ENCODE results near the gene MORN1.

The MORN1 gene

DNA sequence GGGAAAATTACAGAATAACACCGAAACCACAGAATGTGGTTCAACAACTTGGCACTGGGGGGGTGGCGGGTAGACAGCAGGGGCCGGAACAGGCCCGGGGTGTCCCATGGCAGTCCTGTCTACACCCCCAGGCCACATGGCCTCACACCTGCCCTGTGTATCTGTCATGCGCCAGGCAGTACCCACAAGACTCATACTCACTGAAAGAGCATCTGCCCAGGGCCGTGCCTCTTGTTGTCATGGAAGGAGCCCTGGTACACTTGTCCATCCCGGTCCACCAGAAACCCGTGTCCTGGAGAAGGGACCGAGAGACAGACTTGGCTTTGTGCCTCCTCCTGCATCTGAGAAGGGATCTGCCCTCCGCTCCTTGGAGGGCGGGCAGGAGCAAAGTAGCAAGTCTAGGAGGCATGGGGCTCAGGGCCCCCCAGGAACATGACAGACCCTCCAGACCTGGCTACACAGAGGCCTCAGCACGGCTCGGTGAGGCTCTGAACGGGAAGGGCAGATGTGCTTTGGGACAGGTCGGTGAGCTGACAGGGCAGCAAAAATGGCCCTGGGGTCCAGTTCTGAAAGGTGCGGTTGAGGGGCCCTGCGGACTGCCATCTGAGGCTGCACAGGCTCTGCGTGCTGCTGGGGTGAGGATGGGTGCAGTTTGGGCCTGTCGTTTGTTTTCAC lies 5.6 kb downstream of the MORN1 start:
- no peak for DNase-seq (ENCODE audit: low spot score)

DNA sequence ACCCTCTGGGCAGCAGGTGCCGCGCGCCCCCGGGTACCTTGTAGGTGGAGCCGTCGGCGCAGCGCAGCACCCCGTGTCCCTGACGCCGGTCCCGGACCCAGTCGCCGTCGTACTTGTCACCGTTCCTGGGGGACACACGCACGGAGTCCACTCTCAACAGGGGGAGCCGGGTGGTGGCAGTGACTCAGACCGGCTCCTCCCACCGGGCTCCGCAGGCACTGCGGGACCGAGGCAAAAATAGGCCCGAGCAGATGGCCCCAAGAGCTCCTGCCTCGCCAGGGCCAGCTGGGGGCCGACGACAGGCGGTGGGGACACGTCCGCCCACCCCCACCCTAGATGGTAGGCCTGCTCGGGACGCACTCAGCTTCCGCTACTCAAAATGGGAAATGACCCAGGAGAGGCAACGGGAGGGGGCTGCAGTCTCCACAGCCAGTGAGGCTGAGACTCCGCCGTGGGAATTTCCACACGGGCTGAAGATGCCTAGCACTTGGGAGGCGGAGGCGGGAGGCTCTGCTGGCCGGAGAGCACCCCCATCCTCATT lies 6.3 kb downstream of the MORN1 start:
- DNase-seq (ENCODE audit: low spot score): no peak

DNA sequence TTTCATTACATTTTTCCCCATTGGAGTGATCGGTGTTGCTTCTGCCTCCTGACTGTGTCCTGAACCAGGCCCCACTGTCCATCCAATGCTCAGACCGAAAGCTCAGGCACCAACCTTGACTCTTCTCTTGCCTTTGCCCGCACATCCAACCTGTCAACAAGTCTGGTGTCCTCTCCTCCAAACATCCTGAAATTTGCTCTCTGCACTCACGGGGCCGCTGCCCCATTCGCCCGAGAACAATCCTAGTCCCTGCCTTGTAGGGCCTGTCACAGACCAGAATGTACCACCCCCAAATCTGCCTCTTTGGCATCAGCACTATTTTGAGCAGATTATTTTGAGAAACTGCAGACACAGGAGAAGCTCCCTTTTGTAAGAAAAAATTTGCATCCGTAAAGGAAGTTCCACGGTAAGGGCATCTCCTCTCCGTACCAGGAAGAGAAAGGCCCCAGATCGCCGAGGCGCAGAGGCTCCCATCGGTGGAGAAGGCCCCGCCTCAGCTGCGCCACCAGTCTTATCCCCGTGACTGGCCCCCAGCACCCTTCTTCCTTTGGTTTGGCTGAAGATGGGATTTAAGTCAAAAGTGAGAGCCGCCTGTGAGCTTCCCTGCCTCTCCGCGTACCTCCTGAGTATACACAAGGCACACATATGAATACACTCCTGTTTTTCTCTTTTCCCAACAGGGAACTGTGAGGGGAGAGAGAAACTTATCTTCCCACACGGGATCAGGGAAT lies 7.1 kb downstream of the MORN1 start:
- no peak for DNase-seq (ENCODE audit: low spot score)

DNA sequence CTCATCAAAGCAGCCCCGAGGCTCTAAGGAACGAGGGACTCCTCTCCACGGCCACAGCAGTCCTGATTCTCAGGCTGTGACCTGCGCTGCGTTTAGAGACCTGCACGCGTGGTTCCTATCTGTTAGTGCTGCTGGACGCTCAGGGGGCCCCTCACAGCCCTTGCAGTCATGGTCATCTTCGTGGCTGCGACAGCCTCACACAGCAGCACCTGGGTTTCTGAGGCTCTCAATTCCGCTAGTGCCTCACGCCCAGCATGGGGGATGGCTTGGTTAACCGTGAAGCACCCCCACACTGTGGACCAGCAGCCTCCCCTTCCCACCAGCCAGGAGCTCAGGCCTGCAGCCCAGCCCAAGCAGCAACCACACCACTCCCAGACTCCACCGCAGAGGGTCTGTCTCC lies 7.8 kb downstream of the MORN1 start:
- no peak for DNase-seq (ENCODE audit: low spot score)

DNA sequence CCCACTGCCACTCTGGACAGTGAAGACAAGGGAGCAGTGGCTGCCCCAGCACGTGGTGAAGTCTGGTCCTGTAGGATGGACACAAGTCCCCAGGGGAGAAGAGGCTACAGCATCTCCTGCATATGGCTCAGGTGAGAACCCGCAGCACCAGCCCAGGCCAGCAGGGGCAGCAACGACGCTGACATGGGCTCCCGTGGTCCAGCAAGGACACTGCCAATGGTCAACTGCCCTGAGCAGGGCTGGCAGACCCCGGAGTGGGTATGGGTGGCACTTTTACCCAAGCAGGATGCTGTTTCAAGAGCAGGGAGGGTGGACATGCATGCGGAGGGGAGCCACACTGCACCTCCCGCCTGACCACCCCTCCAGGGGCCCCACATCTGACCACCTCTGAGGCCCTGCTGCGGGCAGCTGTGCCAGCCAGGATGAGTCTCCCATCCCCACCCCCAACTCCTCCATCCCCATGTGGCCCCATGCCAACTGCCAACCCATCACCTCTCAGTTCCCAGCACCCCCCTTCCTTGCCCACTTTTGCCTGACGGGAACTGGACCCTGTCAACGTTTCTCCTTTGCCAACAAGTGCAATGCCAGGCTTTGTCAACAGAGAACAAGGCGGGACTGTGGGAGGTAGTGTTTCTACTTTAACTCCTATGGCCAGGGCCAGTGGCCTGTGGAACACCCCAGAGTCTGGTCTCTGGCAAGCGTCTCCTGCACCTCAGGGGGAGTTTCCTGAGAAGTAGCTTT lies 8.6 kb downstream of the MORN1 start:
- DNase-seq (ENCODE audit: low spot score): no peak

DNA sequence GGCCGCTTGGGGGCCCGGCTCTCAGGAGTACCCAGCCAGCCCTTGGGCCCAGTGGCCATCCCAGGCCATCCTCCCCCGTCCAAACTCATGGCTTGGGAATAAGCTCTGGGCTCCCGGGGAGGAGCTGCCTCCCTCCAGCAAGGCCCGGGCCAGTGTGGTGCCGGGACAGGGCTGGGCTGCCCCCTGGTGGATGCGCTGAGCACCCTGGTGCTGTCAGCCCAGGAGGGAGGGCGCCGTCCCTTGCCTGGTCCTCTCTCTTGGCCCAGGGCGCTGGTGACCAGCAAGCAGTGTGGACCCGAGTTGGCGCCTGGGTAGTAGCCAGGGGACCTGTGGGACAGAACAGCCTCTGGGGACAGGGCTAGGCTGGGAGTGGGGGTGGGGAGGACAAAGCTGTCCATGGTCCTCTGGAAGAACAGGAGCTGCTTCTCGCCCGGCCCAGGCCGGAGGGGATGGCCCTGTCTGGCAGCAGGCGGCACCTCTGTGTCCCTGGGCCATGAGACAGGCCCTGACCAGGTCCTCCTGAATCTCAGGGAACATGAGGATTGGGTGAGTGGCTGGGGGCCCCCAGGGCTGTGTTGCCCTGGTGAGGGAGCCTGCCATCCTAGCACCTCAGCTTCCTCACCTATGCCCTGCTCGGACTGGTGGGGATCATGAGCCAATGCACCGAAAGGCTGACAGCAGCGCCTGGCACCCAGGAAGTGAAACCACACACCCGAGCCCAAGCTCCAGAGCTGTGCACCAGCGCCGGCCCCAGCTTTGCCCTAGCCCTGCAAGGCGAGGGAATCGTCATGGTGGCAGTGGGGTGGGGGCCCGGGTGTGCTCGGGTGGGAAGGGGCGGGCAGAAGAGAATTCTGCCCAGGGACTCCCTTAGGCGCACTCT lies 9.4 kb downstream of the MORN1 start:
- peak; percentile 85 for DNase-seq (ENCODE audit: low spot score)

DNA sequence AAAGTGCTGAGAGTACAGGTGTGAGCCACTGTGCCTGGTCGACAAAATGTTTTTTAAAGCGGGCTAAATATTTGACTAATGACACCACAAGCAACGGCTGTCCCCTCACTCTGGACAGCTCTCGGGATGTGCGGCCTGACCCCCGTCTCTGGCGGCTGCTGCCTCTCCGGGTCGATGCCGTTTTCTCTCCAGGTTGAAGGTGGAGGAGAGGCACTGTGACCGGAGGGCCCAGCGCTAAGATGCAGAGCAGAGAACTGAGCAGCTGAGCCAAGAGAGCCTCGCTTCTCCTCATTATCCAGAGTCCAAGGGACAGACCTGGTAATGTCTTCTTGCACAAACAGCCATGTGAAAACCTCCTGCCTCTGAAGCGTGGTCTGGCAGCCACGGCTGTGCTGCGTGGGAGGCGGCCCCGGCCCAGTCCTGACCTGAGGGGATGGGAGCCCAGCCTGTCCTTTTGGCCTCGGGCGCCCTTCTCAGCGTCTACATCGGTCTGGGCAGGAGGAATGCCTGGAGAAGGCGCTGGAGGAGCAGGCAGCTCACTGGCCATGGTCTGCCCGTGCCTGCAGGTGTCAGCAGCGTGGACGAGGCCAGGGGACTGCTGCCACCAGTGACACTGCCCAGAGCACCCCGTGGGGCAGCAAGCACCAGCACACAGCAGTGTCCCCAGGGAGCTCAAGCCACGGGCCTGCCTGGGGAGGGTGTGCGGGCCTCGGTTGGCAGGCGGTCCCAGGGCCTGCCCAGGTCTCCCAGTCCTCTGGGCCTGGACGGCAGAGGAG lies 10.3 kb downstream of the MORN1 start:
- DNase-seq (ENCODE audit: low spot score): no peak

DNA sequence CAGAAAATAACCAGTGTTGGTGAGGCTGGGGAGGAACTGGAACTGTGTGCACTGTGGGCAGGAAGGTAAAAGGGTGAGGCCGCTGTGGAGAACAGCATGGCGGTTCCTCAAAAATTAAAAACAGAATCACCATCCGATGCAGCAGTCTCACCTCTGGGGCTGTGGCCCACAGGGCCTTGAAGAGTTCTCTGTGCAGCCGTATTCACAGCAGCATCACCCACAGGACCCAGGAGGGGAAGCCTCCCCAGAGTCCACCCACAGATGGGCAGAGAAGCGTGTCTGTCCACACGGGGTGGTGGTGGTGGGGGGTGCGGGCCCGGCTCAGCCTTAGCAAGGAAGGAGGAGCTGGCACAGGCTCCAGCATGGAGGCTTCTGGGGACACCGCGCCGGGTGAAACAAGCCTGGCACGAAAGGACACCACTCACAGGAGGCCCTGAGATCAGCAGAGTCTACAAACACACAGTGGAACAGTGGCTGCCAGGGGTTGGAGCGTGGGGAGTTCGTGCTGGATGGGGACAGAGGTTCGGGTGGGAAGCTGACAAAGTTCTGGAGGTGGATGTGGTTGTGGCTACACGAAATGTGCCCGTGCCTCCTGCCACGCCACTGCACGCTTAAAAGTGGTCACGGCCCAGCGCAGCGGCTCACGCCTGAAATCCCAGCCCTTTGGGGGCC lies 11.5 kb downstream of the MORN1 start:
- DNase-seq (ENCODE audit: low spot score): no peak

DNA sequence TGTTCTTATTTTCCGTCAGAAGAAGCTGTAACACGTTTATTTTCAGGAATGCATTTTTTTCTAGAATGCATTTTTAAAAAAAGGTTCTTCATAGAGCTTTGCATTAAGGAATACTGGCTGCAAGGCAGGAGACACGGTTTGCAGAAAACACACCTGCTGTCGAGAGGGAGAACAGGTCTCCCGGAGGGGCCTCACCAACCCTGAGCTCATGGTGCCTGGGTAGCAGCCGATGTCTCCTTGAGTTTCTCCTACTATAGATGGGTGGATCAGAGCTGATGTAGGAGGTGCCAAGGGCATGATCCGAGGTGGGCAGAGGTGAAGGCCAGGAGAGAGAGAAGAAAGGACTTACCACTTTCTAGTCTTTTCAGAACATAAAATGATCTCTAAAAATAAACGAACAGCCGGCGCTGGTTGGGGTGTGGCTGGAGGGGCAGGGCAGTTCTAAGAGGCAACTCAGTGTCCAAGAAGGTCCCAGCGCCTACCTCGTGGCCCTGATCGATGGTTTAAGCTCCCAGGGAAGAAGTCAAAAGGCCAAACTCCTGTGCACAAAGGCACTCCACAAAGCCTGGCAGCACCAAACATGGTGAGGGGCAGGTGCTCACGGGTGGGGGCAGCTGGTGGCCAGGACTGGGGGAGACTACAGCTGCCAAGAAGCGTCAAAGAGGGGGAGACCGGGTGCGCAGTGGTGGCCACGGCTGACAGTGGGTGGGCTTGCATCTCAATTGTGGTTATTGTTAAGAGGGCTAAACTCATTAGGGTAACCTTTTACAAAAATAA lies 12.2 kb downstream of the MORN1 start:
- no peak for DNase-seq (ENCODE audit: low spot score)

DNA sequence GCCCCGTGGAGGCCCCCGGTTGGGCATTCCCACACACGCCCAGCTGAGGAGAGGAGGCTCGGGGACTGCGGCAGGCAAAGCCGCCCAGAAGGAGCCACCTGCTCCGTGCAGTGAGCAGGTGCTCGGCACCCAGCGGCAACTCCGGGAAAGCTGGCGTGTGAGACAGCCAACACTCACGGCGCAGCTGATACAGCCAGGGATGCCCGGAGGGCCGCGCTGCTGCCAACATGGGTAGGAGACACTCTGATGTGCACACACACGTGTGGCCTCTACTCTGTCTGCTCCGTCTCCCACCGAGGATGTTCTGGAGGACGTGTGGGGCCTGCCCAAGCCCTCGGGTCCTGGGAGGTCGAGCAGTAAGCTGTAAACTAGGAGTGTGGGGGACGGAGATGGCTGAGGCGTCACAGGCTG lies 12.9 kb downstream of the MORN1 start:
- DNase-seq (ENCODE audit: low spot score): no peak

DNA sequence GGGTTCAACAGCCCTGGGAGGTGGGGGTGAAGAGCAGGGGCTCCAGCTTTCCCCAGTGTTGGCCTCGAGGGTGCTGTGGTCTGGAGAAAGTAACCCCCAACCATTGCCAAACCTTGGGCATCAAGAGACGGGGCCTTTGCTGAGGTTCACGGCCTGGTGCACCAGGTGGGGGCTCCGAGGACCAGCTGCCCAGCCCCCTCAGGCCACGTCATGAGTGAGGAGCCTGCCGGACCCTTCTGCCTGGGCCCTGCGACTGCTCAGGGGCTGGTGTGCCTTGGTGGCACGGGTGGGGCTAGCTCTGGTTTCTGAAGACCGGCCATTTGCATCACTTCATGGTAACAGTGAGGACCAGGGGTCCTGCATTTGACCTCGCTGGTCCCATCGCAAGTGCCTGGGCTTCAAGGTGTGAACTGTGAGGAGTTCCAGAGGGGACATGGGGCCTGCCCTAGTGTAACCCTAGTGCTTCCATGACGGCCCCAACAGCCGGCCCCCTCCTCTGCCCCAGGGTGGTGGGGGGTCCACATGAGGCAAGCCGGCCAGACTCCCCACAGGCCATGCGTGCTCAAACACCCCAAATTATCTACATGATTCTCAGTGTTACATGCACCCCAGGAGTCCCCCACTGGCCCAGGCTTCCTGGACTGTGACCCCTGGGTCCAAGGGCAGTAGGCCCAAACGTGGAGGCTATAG lies 13.5 kb downstream of the MORN1 start:
- DNase-seq (ENCODE audit: low spot score): no peak

DNA sequence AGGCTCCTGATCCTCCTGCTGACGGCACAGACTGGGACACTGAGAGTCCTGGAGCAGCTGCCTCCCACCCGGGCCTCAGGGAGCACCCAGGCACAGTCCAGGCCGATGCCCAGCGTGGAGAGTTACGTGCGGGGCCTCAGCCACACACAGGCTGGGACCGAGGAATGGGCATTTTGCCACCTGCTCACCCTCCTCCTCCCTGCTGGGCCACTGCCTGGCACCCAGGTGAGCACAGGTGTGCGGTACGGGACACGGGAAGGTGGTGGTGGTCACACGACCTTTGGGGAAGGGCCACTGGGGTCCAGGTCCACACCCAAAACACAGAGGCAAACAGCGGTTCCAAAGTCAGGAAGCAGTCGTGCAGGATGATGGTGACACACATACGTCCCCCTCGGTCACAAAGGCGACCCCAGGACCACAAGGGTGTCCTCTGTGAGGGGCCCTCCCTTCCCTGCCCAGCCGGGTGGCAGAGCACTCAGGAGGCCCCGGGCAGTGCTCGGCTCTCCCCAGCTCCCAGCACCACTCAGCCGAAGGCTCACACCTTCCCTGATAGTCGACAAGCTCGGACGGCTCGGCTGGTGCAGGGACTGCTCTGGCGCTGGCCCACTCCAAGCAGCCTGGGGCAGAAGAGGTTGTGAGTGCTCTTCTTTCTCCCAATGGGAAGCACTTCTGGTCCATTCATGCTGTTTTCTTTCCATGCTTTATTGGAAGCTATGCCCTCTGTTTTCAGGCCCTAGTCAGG lies 14.3 kb downstream of the MORN1 start:
- no peak for DNase-seq (ENCODE audit: low spot score)

DNA sequence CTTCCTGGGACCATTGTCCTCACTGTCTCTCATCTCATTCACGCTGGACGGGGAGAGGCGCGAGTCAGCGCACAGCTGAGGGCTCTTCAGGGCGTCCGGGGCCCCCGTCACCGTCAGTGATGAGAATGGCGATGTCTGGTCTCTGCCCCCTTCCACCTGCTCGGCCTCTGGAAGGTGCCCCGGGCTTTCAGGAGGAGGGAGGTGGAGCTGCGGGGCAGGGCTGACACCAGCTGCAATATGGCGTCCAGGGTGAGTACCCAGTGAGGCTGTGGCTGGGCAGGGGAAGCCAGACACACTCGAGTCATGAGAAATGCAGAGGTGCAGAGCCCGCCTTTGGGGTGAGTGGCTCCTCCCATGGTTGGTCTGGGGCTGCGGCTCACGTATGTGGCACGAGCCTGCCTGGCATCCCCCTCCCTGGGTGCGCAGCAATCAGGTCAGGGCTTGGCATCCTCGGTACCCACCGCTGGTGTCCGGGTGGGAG lies 15.1 kb downstream of the MORN1 start:
- DNase-seq (ENCODE audit: low spot score): no peak

DNA sequence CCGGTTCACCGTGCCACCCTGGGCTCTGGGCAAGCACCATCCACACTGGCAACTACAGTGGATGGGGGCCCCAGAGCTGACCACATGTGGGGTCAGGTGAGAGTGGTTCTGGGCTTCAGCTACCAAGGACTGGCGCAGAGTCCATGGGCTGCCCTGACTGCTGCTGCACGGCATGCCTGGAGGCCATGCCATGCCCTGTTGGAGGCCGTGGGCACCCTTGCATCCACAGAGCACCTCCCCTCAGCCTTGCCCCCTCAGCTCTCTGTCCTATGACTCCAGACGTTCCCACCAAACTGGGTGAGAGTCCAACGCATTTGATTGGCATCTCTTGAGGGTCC lies 15.5 kb downstream of the MORN1 start:
- DNase-seq (ENCODE audit: low spot score): no peak

DNA sequence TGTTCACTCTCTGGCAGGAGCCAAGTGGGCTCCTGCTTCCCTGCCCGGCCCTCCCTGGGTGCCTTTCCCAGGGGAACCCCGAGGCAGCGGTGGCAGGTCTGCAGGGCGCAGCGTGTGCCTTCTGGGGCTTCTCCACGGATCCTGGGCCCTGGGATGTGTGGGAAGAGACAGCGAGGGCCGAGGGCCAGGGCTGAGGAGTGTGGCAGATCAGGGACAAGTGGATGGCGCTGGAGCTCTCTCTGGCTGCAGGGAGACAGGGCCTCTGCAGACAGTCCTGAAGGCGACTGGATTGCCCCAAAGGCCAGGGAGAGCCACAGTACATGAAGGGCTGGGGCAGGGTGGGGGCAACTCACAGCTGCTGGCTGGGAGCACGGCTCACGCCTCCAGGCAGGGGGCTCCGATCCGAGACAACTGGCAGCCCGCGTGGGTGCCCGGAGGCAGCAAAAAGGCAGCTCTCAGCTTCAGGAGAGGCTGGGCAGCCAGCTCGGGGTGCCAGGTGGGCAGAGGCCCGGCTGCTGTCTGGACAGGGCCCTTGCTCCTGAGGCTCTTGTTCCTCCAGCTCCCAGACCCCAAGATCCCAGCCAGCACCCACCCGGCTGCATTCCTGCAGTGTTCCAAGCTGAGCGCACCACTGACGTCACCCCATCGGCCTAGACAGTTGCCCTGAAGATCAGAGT lies 16.0 kb downstream of the MORN1 start:
- DNase-seq (ENCODE audit: low spot score): no peak

DNA sequence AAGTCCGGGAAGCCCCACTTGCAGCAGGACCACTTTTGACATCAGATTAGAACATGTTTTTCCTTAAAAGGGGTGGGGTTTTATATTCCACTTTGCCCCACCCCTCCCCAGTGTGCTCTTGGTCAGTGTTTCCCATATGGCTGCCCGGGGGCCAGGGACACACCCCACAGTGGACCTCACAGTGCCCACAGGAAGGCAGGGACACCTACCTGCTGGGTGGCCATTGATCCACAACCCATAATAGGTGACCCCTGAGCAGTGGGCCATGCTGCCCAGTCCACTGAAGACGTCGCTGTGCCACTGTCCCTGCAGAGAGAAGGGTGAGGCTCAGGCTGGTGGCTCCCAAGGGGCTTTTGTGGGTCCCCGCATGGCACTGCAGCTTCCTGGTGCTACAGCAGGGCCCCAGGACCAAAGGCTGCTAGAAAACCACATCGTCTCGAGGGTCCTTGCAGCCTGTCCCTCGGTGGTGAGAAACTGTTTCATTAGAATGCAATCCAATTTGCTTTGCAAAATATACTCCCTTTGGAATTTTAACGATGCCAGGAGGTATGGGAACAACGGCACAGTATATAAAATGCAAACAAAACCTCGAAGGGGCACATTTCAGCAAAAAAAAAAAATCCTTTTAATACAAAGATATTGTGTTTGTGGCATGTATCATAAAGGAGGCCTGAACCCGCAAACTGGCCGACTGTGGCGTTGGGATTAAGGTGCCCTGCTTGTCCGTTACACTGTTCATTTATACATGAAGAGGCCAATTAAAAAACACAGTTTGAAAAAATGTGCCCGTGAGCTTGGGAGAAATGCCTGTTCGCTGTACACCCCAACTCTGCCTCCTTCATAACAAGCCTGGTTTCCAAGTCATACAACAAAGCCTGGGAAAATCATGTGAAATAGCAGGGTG lies 16.9 kb downstream of the MORN1 start:
- no peak for DNase-seq (ENCODE audit: low spot score)

Measured in Ammon's horn (tissue), 1 donor.